SH-SY5Y (cell line): ENCODE measurements around the gene EDNRA.

Source experiments
- GATA2 ChIP-seq: IDR thresholded peaks from 2 replicates; pipeline ENCODE4 v1.6.1; 2011; ENCODE audit warnings: mild to moderate bottlenecking, low read depth, low read length
- GATA3 ChIP-seq: IDR thresholded peaks from 2 replicates; pipeline ENCODE4 v1.6.1; 2011; ENCODE audit warnings: low read depth, mild to moderate bottlenecking, low read length, moderate library complexity

GRCh38 chr4:147580396-147580795 lies 99.5 kb downstream of the EDNRA start:
- TF ChIP-seq GATA2 (no peak), GATA3 (no peak)
